WTC11 (cell line): ENCODE measurements around the gene PDXK. TPM values are rescaled to one million over a fixed set of nuclear protein-coding genes. Genes with fewer than 3 reads are reported as not detected.

Experiments
- ATAC-seq: fragments of 200-7000 bp; cut with Tn5 transposase; 2 replicates; pipeline ENCODE4 v1.10.0; 2021; ENCODE audit warnings: mild to moderate bottlenecking, moderate library complexity
- CTCF ChIA-PET: fragments of 300-600 bp; sonication (Branson Sonifier 250); formaldehyde crosslinking; loops from one replicate; lab custom pipeline; 2021; ENCODE audit warnings: antibody characterized with exemption; lab: Charles Lee
- POLR2A ChIA-PET: fragments of 350-600 bp; sonication (Branson Sonifier 250); formaldehyde crosslinking; loops from one replicate; lab custom pipeline; 2021; ENCODE audit warnings: antibody characterized with exemption; lab: Charles Lee
- DNase-seq: peaks from one replicate; pipeline ENCODE4 v3.0.0; 2021; ENCODE audit warnings: low spot score
- H3K27ac Mint-ChIP-seq: 2 replicates; pipeline ENCODE4 v1.8.0; 2021; ENCODE audit warnings: mixed read lengths
- H3K27me3 Mint-ChIP-seq: 2 replicates; pipeline ENCODE4 v1.8.0; 2021; ENCODE audit warnings: low read depth, mild to moderate bottlenecking, moderate library complexity, mixed read lengths
- H3K36me3 Mint-ChIP-seq: 2 replicates; pipeline ENCODE4 v1.8.0; 2021; ENCODE audit warnings: mixed read lengths
- H3K4me1 Mint-ChIP-seq: 2 replicates; pipeline ENCODE4 v1.8.0; 2022; ENCODE audit warnings: mixed read lengths
- H3K4me3 Mint-ChIP-seq: 2 replicates; pipeline ENCODE4 v1.8.0; 2021; ENCODE audit warnings: mild to moderate bottlenecking, moderate library complexity, mixed read lengths
- H3K9me3 Mint-ChIP-seq: 2 replicates; pipeline ENCODE4 v1.8.0; 2021; ENCODE audit warnings: mixed read lengths
- AFF4 ChIP-seq: sonication (generic); formaldehyde crosslinking; IDR thresholded peaks from 2 replicates; pipeline ENCODE4 v1.8.1; 2023; ENCODE audit warnings: mild to moderate bottlenecking, missing genetic modification reagents, borderline replicate concordance
- AR ChIP-seq: fragments of 250-450 bp; sonication (Bioruptor Pico); IDR thresholded peaks from 2 replicates; pipeline ENCODE4 v1.9.0; 2021; ENCODE audit warnings: mild to moderate bottlenecking
- CBFB ChIP-seq: sonication (generic); formaldehyde crosslinking; IDR thresholded peaks from 2 replicates; pipeline ENCODE4 v1.8.1; 2022; ENCODE audit warnings: mild to moderate bottlenecking, low read depth, missing genetic modification reagents
- E2F5 ChIP-seq: sonication (generic); formaldehyde crosslinking; IDR thresholded peaks from 2 replicates; pipeline ENCODE4 v1.8.1; 2022; ENCODE audit warnings: mild to moderate bottlenecking, moderate library complexity, missing genetic modification reagents
- ETV6 ChIP-seq: sonication (generic); formaldehyde crosslinking; IDR thresholded peaks from 2 replicates; pipeline ENCODE4 v1.8.1; 2022; ENCODE audit warnings: mild to moderate bottlenecking, missing genetic modification reagents
- FOXK1 ChIP-seq: sonication (generic); formaldehyde crosslinking; IDR thresholded peaks from 2 replicates; pipeline ENCODE4 v1.8.0; 2022; ENCODE audit warnings: mild to moderate bottlenecking, moderate library complexity, missing genetic modification reagents
- MXD4 ChIP-seq: fragments of 250-450 bp; sonication (Bioruptor Pico); IDR thresholded peaks from 2 replicates; pipeline ENCODE4 v1.8.0; 2021; ENCODE audit warnings: mild to moderate bottlenecking, moderate library complexity, borderline replicate concordance
- NFE2L1 ChIP-seq: sonication (generic); formaldehyde crosslinking; IDR thresholded peaks from 2 replicates; pipeline ENCODE4 v1.8.1; 2023; ENCODE audit warnings: missing genetic modification reagents
- NFYB ChIP-seq: sonication (generic); formaldehyde crosslinking; conservative IDR thresholded peaks from 2 replicates; pipeline ENCODE4 v1.8.0; 2022; ENCODE audit warnings: low read depth, missing genetic modification reagents
- SMAD4 ChIP-seq: sonication (generic); formaldehyde crosslinking; IDR thresholded peaks from 2 replicates; pipeline ENCODE4 v1.8.0; 2022; ENCODE audit warnings: mild to moderate bottlenecking, missing genetic modification reagents
- ZBTB43 ChIP-seq: sonication (generic); formaldehyde crosslinking; IDR thresholded peaks from 2 replicates; pipeline ENCODE4 v1.8.1; 2023; ENCODE audit warnings: mild to moderate bottlenecking, missing genetic modification reagents
- ZNF121 ChIP-seq: sonication (generic); formaldehyde crosslinking; IDR thresholded peaks from 2 replicates; pipeline ENCODE4 v1.8.0; 2023; ENCODE audit warnings: missing genetic modification reagents
- ZNF232 ChIP-seq: sonication (generic); formaldehyde crosslinking; IDR thresholded peaks from 2 replicates; pipeline ENCODE4 v1.8.0; 2022; ENCODE audit warnings: mild to moderate bottlenecking, missing genetic modification reagents
- ZNF281 ChIP-seq: sonication (generic); formaldehyde crosslinking; IDR thresholded peaks from 2 replicates; pipeline ENCODE4 v1.8.0; 2023; ENCODE audit warnings: mild to moderate bottlenecking, missing genetic modification reagents
- total RNA-seq: library from RNA; stranded (reverse); gene quantifications from 3 replicates; pipeline ENCODE4 v1.2.3, GENCODE V29; 2021
- TF ChIP-seq, protein P1 (sequence below): sonication (generic); formaldehyde crosslinking; conservative IDR thresholded peaks from 2 replicates; pipeline ENCODE4 v1.8.1; 2022; ENCODE audit warnings: mild to moderate bottlenecking, missing genetic modification reagents
- TF ChIP-seq, protein P2 (sequence below): fragments of 250-450 bp; sonication (Bioruptor Pico); conservative IDR thresholded peaks from 2 replicates; pipeline ENCODE4 v1.9.0; 2021; ENCODE audit warnings: mild to moderate bottlenecking
- TF ChIP-seq, protein P3 (sequence below): sonication (generic); formaldehyde crosslinking; IDR thresholded peaks from 2 replicates; pipeline ENCODE4 v1.8.0; 2022; ENCODE audit warnings: mild to moderate bottlenecking, missing genetic modification reagents

PDXK gene
- total RNA-seq, 1 experiment from 2014 or later = 120 TPM

DNA sequence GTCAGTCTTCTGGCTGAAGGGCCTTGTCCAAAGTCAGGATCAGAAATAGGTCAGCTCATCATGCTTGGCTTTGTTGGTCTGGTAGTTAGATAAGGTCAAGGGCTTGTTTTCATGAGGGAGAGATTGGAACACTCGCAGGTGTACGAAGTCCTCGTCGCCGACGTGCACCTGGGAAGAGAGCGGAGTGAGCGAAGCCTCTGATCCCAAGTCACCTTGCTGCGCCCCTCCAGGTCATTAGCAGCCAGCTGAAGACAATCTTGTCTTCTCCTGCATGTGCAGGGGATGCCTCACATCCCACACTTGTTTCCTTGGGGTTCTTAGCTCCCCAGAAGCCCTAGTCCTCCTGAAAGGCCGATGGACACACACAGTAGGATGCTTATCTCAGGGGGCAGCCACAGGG lies 55.2 kb downstream of the PDXK start (continued):
- no peak for TF ChIP-seq ZBTB43

DNA sequence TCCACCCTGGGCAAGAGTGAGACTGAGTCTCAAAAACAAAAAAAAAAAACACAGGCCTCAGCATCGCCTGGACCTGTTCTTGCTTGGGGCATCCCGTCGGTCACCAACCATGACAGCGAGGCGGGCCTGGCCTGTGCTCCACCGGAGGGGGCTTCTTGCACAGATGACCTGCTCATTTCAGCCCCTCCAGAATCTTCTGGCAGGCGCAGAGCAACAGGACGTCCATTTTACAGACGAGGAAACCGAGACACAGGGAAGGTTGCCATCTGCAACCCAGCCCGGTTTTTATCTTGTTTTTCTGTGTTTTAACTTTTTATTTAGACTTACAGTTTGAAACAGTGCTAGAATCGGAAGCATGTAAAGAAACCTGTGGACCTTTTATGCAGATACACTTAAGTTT lies 56.3 kb downstream of the PDXK start:
- H3K27me3 Mint-ChIP-seq = peaks cover 2% of the 10 kb centered on the region; the same call in 1 of the 2 replicates
- no peak overlapping the region; the same call in none of the 2 replicates for H3K27ac Mint-ChIP-seq
- CTCF ChIA-PET = interaction anchor here (4.3 kb wide), 1 partner anchor 14 kb away, joined by 20 read pairs; the partner anchor contains the start of gene RRP1
- no peaks in the 10 kb centered on the region for H3K9me3 Mint-ChIP-seq
- peaks cover 13% of the 10 kb centered on the region for H3K36me3 Mint-ChIP-seq
- no peak for DNase-seq
- TF ChIP-seq ZNF281 (no peak), AFF4 (CRISPR knock-in tag) (no peak), SMAD4 (no peak), ETV6 (CRISPR knock-in tag) (no peak), FOXK1 (no peak), E2F5 (CRISPR knock-in tag) (no peak), MXD4 (CRISPR knock-in tag) (no peak), CBFB (CRISPR knock-in tag) (no peak), ZNF121 (CRISPR knock-in tag) (no peak), NFYB (CRISPR knock-in tag) (no peak), AR (no peak), NFE2L1 (CRISPR knock-in tag) (no peak), ZNF232 (CRISPR knock-in tag) (no peak)
- TF ChIP-seq, protein P1, sequence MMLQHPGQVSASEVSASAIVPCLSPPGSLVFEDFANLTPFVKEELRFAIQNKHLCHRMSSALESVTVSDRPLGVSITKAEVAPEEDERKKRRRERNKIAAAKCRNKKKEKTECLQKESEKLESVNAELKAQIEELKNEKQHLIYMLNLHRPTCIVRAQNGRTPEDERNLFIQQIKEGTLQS = no peak
- TF ChIP-seq, protein P2, sequence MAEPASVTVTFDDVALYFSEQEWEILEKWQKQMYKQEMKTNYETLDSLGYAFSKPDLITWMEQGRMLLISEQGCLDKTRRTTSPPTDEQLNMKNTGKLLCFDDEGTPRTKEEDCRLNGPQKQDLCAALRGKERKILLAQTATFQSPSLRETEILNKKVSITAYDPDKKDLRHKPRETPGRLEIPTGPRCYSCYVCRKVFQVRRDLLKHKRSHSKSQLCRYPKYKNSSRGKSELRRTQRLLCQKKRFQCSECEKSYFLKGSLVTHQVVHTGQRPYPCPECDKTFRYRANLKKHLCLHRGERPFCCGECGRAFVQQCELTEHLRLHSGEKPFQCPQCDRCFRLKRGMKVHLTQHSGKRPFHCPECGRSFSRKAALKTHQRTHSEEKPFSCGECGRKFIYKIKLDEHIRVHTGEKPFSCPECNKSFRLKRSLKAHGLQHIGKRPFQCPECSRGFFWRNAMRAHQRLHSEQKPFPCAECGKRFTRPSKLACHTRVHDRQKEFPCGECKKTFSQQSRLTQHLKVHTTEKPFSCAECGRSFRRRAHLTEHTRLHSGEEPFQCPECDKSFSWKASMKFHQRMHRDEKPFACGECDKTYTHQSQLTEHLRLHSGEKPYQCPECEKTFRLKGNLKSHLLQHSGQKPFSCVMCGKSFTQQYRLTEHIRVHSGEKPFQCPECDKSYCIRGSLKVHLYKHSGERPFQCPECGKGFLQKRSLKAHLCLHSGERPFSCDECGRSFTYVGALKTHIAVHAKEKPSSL (CRISPR knock-in tag) = no peak
- TF ChIP-seq, protein P3, sequence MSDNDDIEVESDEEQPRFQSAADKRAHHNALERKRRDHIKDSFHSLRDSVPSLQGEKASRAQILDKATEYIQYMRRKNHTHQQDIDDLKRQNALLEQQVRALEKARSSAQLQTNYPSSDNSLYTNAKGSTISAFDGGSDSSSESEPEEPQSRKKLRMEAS (CRISPR knock-in tag) = no peak
- TF ChIP-seq, all 79 proteins: peak for 0
- POLR2A ChIA-PET = interaction anchor here (0.9 kb wide), 1 partner anchor 38 kb away, joined by 3 read pairs; no protein-coding TSS in a partner anchor
- peaks cover 54% of the 10 kb centered on the region for H3K4me1 Mint-ChIP-seq
- ATAC-seq = no peak
- peak overlapping the region; percentile 92 for H3K4me3 Mint-ChIP-seq
